H1 (cell line): Measurements from ENCODE around the gene DENND2C. TPM values are rescaled to one million over a fixed set of nuclear protein-coding genes. Genes with fewer than 3 reads are reported as not detected.
"Not testable (repeated sequence)": the region's sequence is repeated elsewhere in the genome, so short reads cannot be mapped to it uniquely, and the experiment has no call there.

Experiments
- CTCF ChIA-PET: fragments of 300-600 bp; sonication (Branson Sonifier 250); formaldehyde crosslinking; loops from one replicate; lab custom pipeline; 2021; ENCODE audit not compliant: partially characterized antibody; lab: Charles Lee
- POLR2A ChIA-PET: fragments of 300-600 bp; sonication (Branson Sonifier 250); formaldehyde crosslinking; loops from one replicate; lab custom pipeline; 2021; ENCODE audit warnings: inconsistent platforms; ENCODE audit not compliant: partially characterized antibody; lab: Charles Lee
- DNase-seq, 2 experiments: peaks; one replicate each; pipeline versions ENCODE4 v3.0.0 to v3.0.0-alpha.2; 2010 to 2022; ENCODE audit warnings: low spot score in 2 of 2, low read depth in 1 of 2, mixed read lengths in 1 of 2
- FAIRE-seq: peaks from 2 replicates; lab custom pipeline; 2011; peaks lifted over from hg19 to GRCh38; lab: Jason Lieb, UNC
- H2AFZ ChIP-seq: 2 replicates; pipeline ENCODE4 v1.8.1; 2012; ENCODE audit warnings: low read length, inconsistent platforms
- H2AK5ac ChIP-seq: 2 replicates; pipeline ENCODE4 v1.6.1; 2013; ENCODE audit warnings: low read depth, low read length
- H2BK120ac ChIP-seq: replicated peaks from 2 replicates; pipeline ENCODE3; 2013; ENCODE audit warnings: low read depth, low read length, inconsistent platforms
- H2BK12ac ChIP-seq: 2 replicates; pipeline ENCODE4 v1.6.1; 2013; ENCODE audit warnings: low read depth, low read length
- H2BK15ac ChIP-seq: 2 replicates; pipeline ENCODE4 v1.6.1; 2013; ENCODE audit warnings: low read length
- H2BK20ac ChIP-seq: 2 replicates; pipeline ENCODE4 v1.6.1; 2013; ENCODE audit warnings: low read length
- H2BK5ac ChIP-seq: 2 replicates; pipeline ENCODE4 v1.6.1; 2013; ENCODE audit warnings: low read depth, low read length
- H3K14ac ChIP-seq: 2 replicates; pipeline ENCODE4 v1.6.1; 2013; ENCODE audit warnings: inconsistent platforms; ENCODE audit not compliant: insufficient read length
- H3K18ac ChIP-seq: 2 replicates; pipeline ENCODE4 v1.6.1; 2013; ENCODE audit warnings: low read length; ENCODE audit errors: extremely low read depth
- H3K23ac ChIP-seq: 2 replicates; pipeline ENCODE4 v1.6.1; 2013; ENCODE audit warnings: inconsistent platforms; ENCODE audit not compliant: insufficient read length
- H3K23me2 ChIP-seq: 2 replicates; pipeline ENCODE4 v1.6.1; 2013; ENCODE audit warnings: low read depth, low read length
- H3K27ac ChIP-seq: 2 replicates; pipeline ENCODE4 v1.6.1; 2011; ENCODE audit warnings: low read depth, low read length, inconsistent platforms
- H3K27me3 ChIP-seq, 4 experiments: replicated peaks in 1 of 4; 1 replicate in 1 of 4; 2 replicates in 3 of 4; pipeline versions ENCODE4 v1.6.1 to v1.8.1; 2011 to 2013; ENCODE audit warnings: low read length in 3 of 4, mild to moderate bottlenecking in 3 of 4, inconsistent platforms in 2 of 4, mixed read lengths in 2 of 4, moderate library complexity in 1 of 4; ENCODE audit not compliant: control insufficient read depth in 3 of 4, insufficient read depth in 3 of 4; ENCODE audit errors: extremely low read depth in 1 of 4
- H3K36me3 ChIP-seq, 4 experiments: 2 replicates each; pipeline versions ENCODE4 v1.6.1 to v1.8.1; 2011 to 2013; ENCODE audit warnings: mild to moderate bottlenecking in 4 of 4, low read length in 3 of 4, moderate library complexity in 2 of 4, control low read depth in 1 of 4, inconsistent platforms in 1 of 4; ENCODE audit not compliant: insufficient read depth in 4 of 4, control insufficient read depth in 2 of 4
- H3K4ac ChIP-seq: replicated peaks from 2 replicates; pipeline ENCODE3; 2013; ENCODE audit warnings: low read length, low read depth, mixed read lengths, inconsistent platforms; ENCODE audit not compliant: insufficient read length
- H3K4me1 ChIP-seq, 4 experiments: replicated peaks in 1 of 4; 1 replicate in 1 of 4; 2 replicates in 3 of 4; pipeline versions ENCODE4 v1.6.1 to v1.8.1; 2011 to 2013; ENCODE audit warnings: low read length in 3 of 4, inconsistent platforms in 2 of 4, mixed read lengths in 1 of 4; ENCODE audit not compliant: insufficient read depth in 4 of 4, control insufficient read depth in 3 of 4
- H3K4me2 ChIP-seq, 2 experiments: 2 replicates each; pipeline versions ENCODE4 v1.6.1 to v1.8.1; 2011 to 2013; ENCODE audit warnings: low read depth in 2 of 2, low read length in 2 of 2, control low read depth in 1 of 2, inconsistent platforms in 1 of 2, mild to moderate bottlenecking in 1 of 2; ENCODE audit not compliant: insufficient read depth in 1 of 2
- H3K4me3 ChIP-seq, 4 experiments: fragments of 200-600, 300-600 bp in 1 of 4; sonication (generic), shearing (Covaris generic), sonication (Bioruptor Twin) in 1 of 4; 2 replicates each; pipeline versions ENCODE4 v1.5.1 to v1.8.1; 2011 to 2016; ENCODE audit warnings: low read length in 4 of 4, low read depth in 3 of 4, control low read depth in 2 of 4, inconsistent platforms in 2 of 4, mild to moderate bottlenecking in 2 of 4, mixed read lengths in 1 of 4, moderate library complexity in 1 of 4; ENCODE audit not compliant: insufficient read depth in 2 of 4; ENCODE audit errors: extremely low read depth in 1 of 4
- H3K56ac ChIP-seq: replicated peaks from 2 replicates; pipeline ENCODE3; 2013; ENCODE audit warnings: low read depth, mild to moderate bottlenecking, mixed read lengths, low read length, inconsistent platforms; ENCODE audit not compliant: insufficient read length
- H3K79me1 ChIP-seq: 2 replicates; pipeline ENCODE4 v1.6.1; 2013; ENCODE audit warnings: low read depth, low read length, control low read depth
- H3K79me2 ChIP-seq, 2 experiments: 2 replicates each; pipeline versions ENCODE4 v1.6.1 to v1.8.1; 2012 to 2013; ENCODE audit warnings: low read length in 2 of 2, mild to moderate bottlenecking in 2 of 2, inconsistent platforms in 1 of 2; ENCODE audit not compliant: insufficient read depth in 2 of 2, control insufficient read depth in 1 of 2
- H3K9ac ChIP-seq, 4 experiments: replicated peaks in 1 of 4; 1 replicate in 1 of 4; 2 replicates in 3 of 4; pipeline versions ENCODE4 v1.6.1 to v1.8.1; 2011 to 2013; ENCODE audit warnings: low read depth in 3 of 4, low read length in 3 of 4, control low read depth in 2 of 4, mild to moderate bottlenecking in 2 of 4, moderate library complexity in 2 of 4, inconsistent platforms in 1 of 4; ENCODE audit errors: extremely low read depth in 1 of 4
- H3K9me3 ChIP-seq, 2 experiments: 2 replicates each; pipeline versions ENCODE4 v1.6.1 to v1.8.1; 2012 to 2013; ENCODE audit warnings: mild to moderate bottlenecking in 2 of 2, moderate library complexity in 2 of 2, control low read depth in 1 of 2, inconsistent platforms in 1 of 2, low read depth in 1 of 2, low read length in 1 of 2, mixed read lengths in 1 of 2; ENCODE audit not compliant: insufficient read depth in 2 of 2
- H4K20me1 ChIP-seq, 2 experiments: replicated peaks in 1 of 2; 2 replicates each; pipeline versions ENCODE3 to v1.8.1; 2011 to 2013; ENCODE audit warnings: inconsistent platforms in 2 of 2, low read length in 2 of 2, mild to moderate bottlenecking in 1 of 2; ENCODE audit not compliant: insufficient read depth in 2 of 2, control insufficient read depth in 1 of 2
- H4K5ac ChIP-seq: 2 replicates; pipeline ENCODE4 v1.6.1; 2013; ENCODE audit warnings: low read length, low read depth, mixed read lengths, inconsistent platforms; ENCODE audit not compliant: insufficient read length
- H4K8ac ChIP-seq: 2 replicates; pipeline ENCODE4 v1.8.0; 2013; ENCODE audit warnings: mild to moderate bottlenecking, moderate library complexity, low read length, inconsistent platforms; ENCODE audit not compliant: insufficient read depth; ENCODE audit errors: extremely low read depth
- H4K91ac ChIP-seq: replicated peaks from 2 replicates; pipeline ENCODE3; 2013; ENCODE audit warnings: low read length, mixed read lengths, inconsistent platforms; ENCODE audit not compliant: insufficient read length
- ASH2L ChIP-seq: fragments of 200-600, 300-600 bp; sonication (generic); IDR thresholded peaks from one replicate; pipeline ENCODE4 v1.7.1; 2017; ENCODE audit warnings: low read length
- BACH1 ChIP-seq: IDR thresholded peaks from 2 replicates; pipeline ENCODE4 v1.6.1; 2012; ENCODE audit warnings: low read length, improper control_type of control experiment
- EGR1 ChIP-seq: IDR thresholded peaks from 2 replicates; pipeline ENCODE4 v1.6.1; 2011; ENCODE audit warnings: low read depth, low read length, borderline replicate concordance
- POLR2A ChIP-seq, 2 experiments: IDR thresholded peaks; 1 replicate in 1 of 2; 2 replicates in 1 of 2; pipeline ENCODE4 v1.6.1; 2011; ENCODE audit warnings: low read depth in 2 of 2, low read length in 2 of 2, mild to moderate bottlenecking in 2 of 2; ENCODE audit errors: control extremely low read depth in 1 of 2
- SUZ12 ChIP-seq: fragments of 200-600 bp; sonication (generic); IDR thresholded peaks from 2 replicates; pipeline ENCODE4 v1.6.1; 2012; ENCODE audit warnings: mild to moderate bottlenecking, inconsistent platforms, low read length, moderate library complexity, mixed read lengths
- WGBS, 2 experiments: shearing (Covaris generic) in 1 of 2; methylation state at CpG; one replicate each; pipeline versions ENCODE4 v1.1.6 to v1.1.7; 2013 to 2015; ENCODE audit warnings: low lambda C conversion rate in 2 of 2, mixed read lengths in 2 of 2, inconsistent platforms in 1 of 2, low coverage in 1 of 2, missing lambda C conversion rate in 1 of 2; ENCODE audit not compliant: insufficient replicate concordance in 2 of 2, insufficient coverage in 1 of 2, insufficient read length in 1 of 2; ENCODE audit errors: extremely low coverage in 1 of 2, missing lambda C conversion rate in 1 of 2; 5-methylcytosine and 5-hydroxymethylcytosine counted together
- polyA plus RNA-seq, 7 experiments: library from polyadenylated mRNA; depleted of rRNA in 3 of 7; stranded (reverse) in 5 of 7; unstranded in 2 of 7; fragments of >200 nt in 5 of 7; fragments of 200-250 nt in 2 of 7; gene quantifications; 1 replicate in 5 of 7; 2 replicates in 1 of 7; 4 replicates in 1 of 7; pipeline versions ENCODE4 v1.2.1 to v1.2.3, GENCODE V29; 2011 to 2013; ENCODE audit warnings: missing spikeins in 2 of 7, mixed read lengths in 2 of 7
- total RNA-seq: library from RNA; stranded (reverse); fragmentation: NEBNext Ultra II Directional; extraction: Animal tissue kit (Norgen Biotek cat#: 25700); gene quantifications from 2 replicates; pipeline ENCODE4 v1.2.1, GENCODE V29; 2021

The DENND2C gene
- total and polyA plus RNA-seq, 2 of the 8 experiments (the other 6 are each of a cell fraction or from before 2014, with no cell fraction given), result 1.8 to 5.5 TPM

DNA sequence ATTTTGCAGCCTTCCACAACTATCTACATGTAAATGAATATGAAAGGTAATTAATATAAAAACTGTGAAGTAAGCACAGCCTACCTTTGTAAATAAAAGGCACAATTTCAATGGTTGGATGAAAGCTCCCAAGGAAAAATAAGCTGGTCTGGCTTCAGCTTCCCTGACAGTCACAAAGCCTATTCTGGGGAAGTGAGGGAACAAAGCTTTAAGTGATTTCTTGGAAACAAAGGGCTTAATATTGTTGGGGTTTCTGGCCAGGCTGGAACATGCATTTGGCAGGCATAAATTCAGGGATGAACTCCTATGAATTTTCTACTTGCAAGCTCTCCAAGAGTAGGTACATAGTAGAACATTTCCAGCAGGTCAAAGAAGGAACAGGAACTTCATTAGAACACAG lies 105.7 kb downstream of the DENND2C start (continued):
- TF ChIP-seq BACH1 (no peak), EGR1 (no peak), SUZ12 (no peak), ASH2L (no peak), POLR2A (IDR thresholded peaks at IDR 0.05; ENCODE audit: control extremely low read depth in 1 of 2, low read depth in 2 of 2, low read length in 2 of 2) (no peak)

GRCh38 chr1:114562978-114563510 lies 106.8 kb downstream of the DENND2C start:
- H3K23ac ChIP-seq, H3K79me1 ChIP-seq, H2AK5ac ChIP-seq, H2BK12ac ChIP-seq, H2BK120ac ChIP-seq, H3K4me2 ChIP-seq, H3K23me2 ChIP-seq, H4K20me1 ChIP-seq, H3K56ac ChIP-seq, DNase-seq, FAIRE-seq, H2AFZ ChIP-seq, H3K27ac ChIP-seq, H3K9ac ChIP-seq, H2BK15ac ChIP-seq, H4K5ac ChIP-seq, H3K18ac ChIP-seq, H3K27me3 ChIP-seq, POLR2A ChIA-PET, H2BK20ac ChIP-seq, H3K4me3 ChIP-seq, H3K4me1 ChIP-seq, H3K14ac ChIP-seq, H4K91ac ChIP-seq, H2BK5ac ChIP-seq, H3K4ac ChIP-seq, H3K79me2 ChIP-seq, H3K9me3 ChIP-seq, H4K8ac ChIP-seq: not testable (repeated sequence)
- 91% methylated on average over 3 of the region's 3 CpGs; no CpG with 5 or more reads in 1 of the 2 experiments for WGBS, 2 experiments
- H3K36me3 ChIP-seq, result peaks cover 2 to 20% (median 11%) of the 10 kb centered on the region in 4 experiments; a peak in 6 of 8 replicates
- CTCF ChIA-PET, result interaction anchor here (0.6 kb wide), 1 partner anchor 62 kb away, joined by 3 read pairs; no protein-coding TSS in a partner anchor
